Osteoblast (primary cell): Measurements from ENCODE around the gene DLG3. TPM values are rescaled to one million over a fixed set of nuclear protein-coding genes. Genes with fewer than 3 reads are reported as not detected.
A peak's percentile ranks its signal among the peaks of the same experiment; 100 is the strongest.

Experiments
- DNase-seq: peaks from one replicate; pipeline ENCODE4 v3.0.0; 2011; ENCODE audit warnings: low spot score, mixed read lengths; ENCODE audit not compliant: insufficient read length; ENCODE audit errors: missing footprints
- H2AFZ ChIP-seq: 2 replicates; pipeline ENCODE4 v1.6.0; 2011; ENCODE audit warnings: mild to moderate bottlenecking, low read length
- H3K27ac ChIP-seq: 2 replicates; pipeline ENCODE4 v1.5.1; 2011; ENCODE audit warnings: mild to moderate bottlenecking, low read depth, low read length, moderate library complexity
- H3K27me3 ChIP-seq: 2 replicates; pipeline ENCODE4 v1.6.0; 2012; ENCODE audit warnings: mild to moderate bottlenecking, control low read depth, inconsistent platforms, low read length, moderate library complexity; ENCODE audit not compliant: insufficient read depth
- H3K36me3 ChIP-seq: 2 replicates; pipeline ENCODE4 v1.5.1; 2011; ENCODE audit warnings: mild to moderate bottlenecking, low read length, control low read depth, moderate library complexity; ENCODE audit not compliant: insufficient read depth
- H3K4me1 ChIP-seq: 2 replicates; pipeline ENCODE4 v1.5.1; 2011; ENCODE audit warnings: mild to moderate bottlenecking, low read length, control low read depth, moderate library complexity; ENCODE audit not compliant: insufficient read depth
- H3K4me2 ChIP-seq: 2 replicates; pipeline ENCODE4 v1.6.0; 2011; ENCODE audit warnings: mild to moderate bottlenecking, low read length; ENCODE audit not compliant: insufficient read depth
- H3K4me3 ChIP-seq: fragments of 200-600 bp; sonication (generic); 3 replicates; pipeline ENCODE4 v1.5.1; 2012; ENCODE audit warnings: mild to moderate bottlenecking, low read length, inconsistent platforms; ENCODE audit not compliant: insufficient read depth
- H3K79me2 ChIP-seq: 2 replicates; pipeline ENCODE4 v1.6.0; 2012; ENCODE audit warnings: mild to moderate bottlenecking, low read length, control low read depth, inconsistent platforms; ENCODE audit not compliant: insufficient read depth
- H3K9me3 ChIP-seq: 2 replicates; pipeline ENCODE4 v1.5.1; 2011; ENCODE audit warnings: low read depth, low read length, control low read depth
- H4K20me1 ChIP-seq: 2 replicates; pipeline ENCODE4 v1.6.0; 2012; ENCODE audit warnings: mild to moderate bottlenecking, low read length, control low read depth; ENCODE audit not compliant: insufficient read depth
- CTCF ChIP-seq: IDR thresholded peaks from 2 replicates; pipeline ENCODE4 v1.5.1; 2011; ENCODE audit warnings: mild to moderate bottlenecking, low read depth, low read length, moderate library complexity; ENCODE audit errors: extremely low read depth
- total RNA-seq: library from RNA; depleted of rRNA; stranded (reverse); fragments of >200 nt; gene quantifications from 2 replicates; pipeline ENCODE4 v1.2.3, GENCODE V29; 2012

DLG3 gene
- total RNA-seq, 1 donor = 8.0 TPM

GRCh38 chrX:70481471-70482270, 37.0 kb downstream of the DLG3 start:
- H3K36me3 ChIP-seq = no peaks in the 10 kb centered on the region

GRCh38 chrX:70482300-70482699, 37.7 kb downstream of the DLG3 start:
- no peak overlapping the region for H3K4me2 ChIP-seq
- no peak overlapping the region for H2AFZ ChIP-seq
- H3K79me2 ChIP-seq = no peaks in the 10 kb centered on the region
- no peaks in the 10 kb centered on the region for H3K36me3 ChIP-seq
- DNase-seq = no peak
- H3K4me1 ChIP-seq = peaks cover 38% of the 10 kb centered on the region
- no peaks in the 10 kb centered on the region for H3K9me3 ChIP-seq
- no peak overlapping the region for H3K27ac ChIP-seq
- no peak for TF ChIP-seq CTCF
- H3K27me3 ChIP-seq = peaks cover 12% of the 10 kb centered on the region
- no peaks in the 10 kb centered on the region for H4K20me1 ChIP-seq
- no peak overlapping the region for H3K4me3 ChIP-seq

More at GRCh38 chrX:70481471-70482270, 37.0 kb downstream of the DLG3 start:
- DNase-seq = no peak
- H3K27ac ChIP-seq = peak overlapping the region; percentile 89
- H4K20me1 ChIP-seq = no peaks in the 10 kb centered on the region
- no peaks in the 10 kb centered on the region for H3K79me2 ChIP-seq
- no peak overlapping the region for H2AFZ ChIP-seq
- peaks cover 42% of the 10 kb centered on the region for H3K4me1 ChIP-seq
- no peak overlapping the region for H3K4me3 ChIP-seq
- TF ChIP-seq CTCF = no peak
- H3K27me3 ChIP-seq = peaks cover 12% of the 10 kb centered on the region
- no peak overlapping the region for H3K4me2 ChIP-seq
- H3K9me3 ChIP-seq = no peaks in the 10 kb centered on the region

- Histone ChIP-seq H3K9me3 (no peaks in the 10 kb centered on the region), H3K79me2 (no peaks in the 10 kb centered on the region), H3K4me2 (no peak overlapping the region), H2AFZ (no peak overlapping the region), H3K36me3 (no peaks in the 10 kb centered on the region), H3K4me3 (no peak overlapping the region), H3K27ac (no peak overlapping the region), H3K27me3 (peaks cover 7% of the 10 kb centered on the region), H4K20me1 (no peaks in the 10 kb centered on the region), H3K4me1 (peaks cover 9% of the 10 kb centered on the region)
- TF ChIP-seq CTCF = no peak
- DNase-seq = no peak
These were observed 40.8 kb downstream of the DLG3 start for GRCh38 chrX:70485466-70485865.

GRCh38 chrX:70488856-70489255, 44.2 kb downstream of the DLG3 start:
- no peak overlapping the region for H3K4me3 ChIP-seq
- DNase-seq = no peak
- no peak overlapping the region for H3K4me2 ChIP-seq

More at GRCh38 chrX:70488856-70489255, 44.2 kb downstream of the DLG3 start:
- Histone ChIP-seq H4K20me1 (no peaks in the 10 kb centered on the region), H3K9me3 (no peaks in the 10 kb centered on the region), H3K4me1 (no peaks in the 10 kb centered on the region), H3K79me2 (no peaks in the 10 kb centered on the region), H2AFZ (no peak overlapping the region), H3K27ac (no peak overlapping the region), H3K27me3 (peaks cover 7% of the 10 kb centered on the region), H3K36me3 (peaks cover 3% of the 10 kb centered on the region)
- TF ChIP-seq CTCF = no peak
